Keratinocyte (primary cell): Measurements from ENCODE around the gene ERGIC2. TPM values are rescaled to one million over a fixed set of nuclear protein-coding genes. Genes with fewer than 3 reads are reported as not detected.
A peak's percentile ranks its signal among the peaks of the same experiment; 100 is the strongest.

Source experiments
- DNase-seq: peaks from one replicate; pipeline ENCODE4 v3.0.0-alpha.2; 2011; ENCODE audit warnings: low read depth, missing footprints, low spot score
- FAIRE-seq: peaks from 2 replicates; lab custom pipeline; 2011; peaks lifted over from hg19 to GRCh38; lab: Jason Lieb, UNC
- H2AFZ ChIP-seq: 2 replicates; pipeline ENCODE4 v1.6.0; 2012; ENCODE audit warnings: low read length, control low read depth, inconsistent platforms; ENCODE audit not compliant: control insufficient read depth
- H3K27ac ChIP-seq: 2 replicates; pipeline ENCODE4 v1.5.1; 2011; ENCODE audit warnings: low read length; ENCODE audit not compliant: control insufficient read depth, insufficient read depth
- H3K27me3 ChIP-seq: 3 replicates; pipeline ENCODE4 v1.6.0; 2011; ENCODE audit warnings: low read length; ENCODE audit not compliant: control insufficient read depth, insufficient read depth; ENCODE audit errors: extremely low read depth
- H3K36me3 ChIP-seq, 2 experiments: 2 replicates in 1 of 2; 3 replicates in 1 of 2; pipeline ENCODE4 v1.5.1; 2011; ENCODE audit warnings: low read length in 2 of 2, mild to moderate bottlenecking in 1 of 2; ENCODE audit not compliant: control insufficient read depth in 2 of 2, insufficient read depth in 2 of 2; ENCODE audit errors: extremely low read depth in 1 of 2
- H3K4me1 ChIP-seq: 3 replicates; pipeline ENCODE4 v1.5.1; 2011; ENCODE audit warnings: low read length; ENCODE audit not compliant: control insufficient read depth, insufficient read depth; ENCODE audit errors: extremely low read depth
- H3K4me2 ChIP-seq: 3 replicates; pipeline ENCODE4 v1.6.0; 2011; ENCODE audit warnings: low read depth, low read length; ENCODE audit not compliant: control insufficient read depth, insufficient read depth; ENCODE audit errors: extremely low read depth
- H3K4me3 ChIP-seq, 3 experiments: fragments of 200-600 bp in 1 of 3; sonication (generic) in 1 of 3; 2 replicates in 2 of 3; 3 replicates in 1 of 3; pipeline ENCODE4 v1.5.1; 2011 to 2016; ENCODE audit warnings: low read length in 3 of 3, mild to moderate bottlenecking in 3 of 3, control low read depth in 2 of 3, inconsistent platforms in 1 of 3, low read depth in 1 of 3, mixed read lengths in 1 of 3, mixed run types in 1 of 3, moderate library complexity in 1 of 3; ENCODE audit not compliant: control insufficient read depth in 2 of 3, insufficient read depth in 2 of 3; ENCODE audit errors: extremely low read depth in 1 of 3
- H3K79me2 ChIP-seq: 2 replicates; pipeline ENCODE4 v1.6.0; 2012; ENCODE audit warnings: low read length; ENCODE audit not compliant: control insufficient read depth, insufficient read depth
- H3K9ac ChIP-seq: 3 replicates; pipeline ENCODE4 v1.6.0; 2011; ENCODE audit warnings: low read length; ENCODE audit not compliant: control insufficient read depth, insufficient read depth; ENCODE audit errors: extremely low read depth
- H3K9me1 ChIP-seq: 3 replicates; pipeline ENCODE4 v1.6.0; 2011; ENCODE audit warnings: low read length; ENCODE audit not compliant: control insufficient read depth, insufficient read depth; ENCODE audit errors: extremely low read depth
- H3K9me3 ChIP-seq: 2 replicates; pipeline ENCODE4 v1.5.1; 2012; ENCODE audit warnings: low read depth, low read length; ENCODE audit not compliant: control insufficient read depth
- H4K20me1 ChIP-seq: 3 replicates; pipeline ENCODE4 v1.6.0; 2011; ENCODE audit warnings: low read length; ENCODE audit not compliant: control insufficient read depth, insufficient read depth; ENCODE audit errors: extremely low read depth
- CTCF ChIP-seq, 3 experiments: IDR thresholded peaks in 1 of 3; conservative IDR thresholded peaks in 1 of 3; optimal IDR thresholded peaks in 1 of 3; 2 replicates in 2 of 3; 3 replicates in 1 of 3; pipeline versions ENCODE3 to v1.5.1; 2011; ENCODE audit warnings: low read length in 3 of 3, mild to moderate bottlenecking in 3 of 3, moderate library complexity in 2 of 3, control low read depth in 1 of 3, inconsistent platforms in 1 of 3; ENCODE audit not compliant: insufficient read depth in 2 of 3; ENCODE audit errors: extremely low read depth in 1 of 3
- EZH2 ChIP-seq: IDR thresholded peaks from one replicate; pipeline ENCODE4 v1.6.1; 2012; ENCODE audit warnings: inconsistent platforms, mild to moderate bottlenecking, low read length, moderate library complexity
- dilution Hi-C: fragments of 300-500 bp; cut with MboI; formaldehyde crosslinking; loops from one replicate; pipeline ENCODE4 v1.7.0; 2020; ENCODE audit warnings: low sequenced_read_pairs; ENCODE audit not compliant: extremely low pct_ligation_motif_present
- polyA minus RNA-seq, 3 experiments: library from RNA; depleted of rRNA, polyadenylated mRNA; stranded (reverse); fragments of >200 nt; gene quantifications; 1 replicate in 1 of 3; 2 replicates in 1 of 3; 3 replicates in 1 of 3; pipeline ENCODE4 v1.2.3, GENCODE V29; 2011
- polyA plus RNA-seq, 5 experiments: library from polyadenylated mRNA; depleted of rRNA in 3 of 5; stranded (reverse) in 3 of 5; stranded (forward) in 1 of 5; unstranded in 1 of 5; fragments of >200 nt; gene quantifications; 1 replicate in 1 of 5; 2 replicates in 3 of 5; 3 replicates in 1 of 5; pipeline versions ENCODE4 v1.2.1 to v1.2.3, GENCODE V29; 2011 to 2012; ENCODE audit warnings: missing spikeins in 2 of 5, low read depth in 1 of 5, low replicate concordance in 1 of 5

ERGIC2 gene
- polyA plus RNA-seq (39.1 to 62.4 TPM (median 44.7 TPM) in 3 replicates), polyA minus RNA-seq (4.6 to 43.3 TPM (median 9.1 TPM) in 3 replicates)
- 98.2 TPM for polyA plus RNA-seq (2011; ENCODE audit: low read depth)
- 30.8 and 52.4 TPM in 2 replicates for polyA plus RNA-seq (2011; cell fraction: cytosol; rRNA removed)
- 35.1 and 55.7 TPM in 2 replicates for polyA plus RNA-seq (2011; cell fraction: nucleus; rRNA removed)
- 51.9 and 55.8 TPM in 2 replicates for polyA plus RNA-seq (2012; ENCODE audit: low replicate concordance)
- 10.0 TPM for polyA minus RNA-seq (2011; cell fraction: cytosol; rRNA and poly(A)+ RNA removed)
- polyA minus RNA-seq (2011; cell fraction: nucleus; rRNA and poly(A)+ RNA removed): 11.2 and 28.2 TPM in 2 replicates

GRCh38 chr12:29380536-29381523 lies at the start of gene ERGIC2:
Gene ERGIC2 (minus strand): TSS chr12:29381172. CDS start chr12:29371633, 9,539 bp downstream.
- H3K27me3 ChIP-seq: no peaks in the 10 kb centered on the region
- H3K4me1 ChIP-seq: peaks cover 13% of the 10 kb centered on the region
- peak within 1 kb of the TSS; percentile 97 for H3K4me2 ChIP-seq
- H3K4me3 ChIP-seq: peak within 1 kb of the TSS; percentile 93 to 100 (median 97)
- peak within 1 kb of the TSS; percentile 99 for H3K27ac ChIP-seq
- dilution Hi-C loops: no loop called here
- H3K9ac ChIP-seq: peak within 1 kb of the TSS; percentile 99
- peaks cover 49% of the 10 kb centered on the region for H3K79me2 ChIP-seq
- H3K36me3 ChIP-seq: peaks cover 0 to 6% of the 10 kb centered on the region in 2 experiments
- peak within 1 kb of the TSS; percentile 97 for H2AFZ ChIP-seq
- TF ChIP-seq EZH2 (no peak), CTCF (optimal IDR thresholded peaks at IDR 0.05 in 1 of 3, IDR thresholded peaks at IDR 0.05 in 1 of 3, conservative IDR thresholded peaks at IDR 0.05 in 1 of 3; ENCODE audit: extremely low read depth in 1 of 3, insufficient read depth in 2 of 3, low read length in 3 of 3) (no peak)
- FAIRE-seq (peak; percentile 88), DNase-seq (peak; percentile 97)
- H3K9me3 ChIP-seq: no peaks in the 10 kb centered on the region
- no peaks in the 10 kb centered on the region for H3K9me1 ChIP-seq
- H4K20me1 ChIP-seq: no peaks in the 10 kb centered on the region

GRCh38 chr12:29430716-29431044 lies 49.7 kb upstream of the ERGIC2 start:
- peaks cover 13% of the 10 kb centered on the region for H3K4me1 ChIP-seq
- no peak overlapping the region for H2AFZ ChIP-seq
- no peaks in the 10 kb centered on the region for H3K9me3 ChIP-seq
- H3K9me1 ChIP-seq: no peaks in the 10 kb centered on the region
- TF ChIP-seq CTCF (optimal IDR thresholded peaks at IDR 0.05 in 1 of 3, IDR thresholded peaks at IDR 0.05 in 1 of 3, conservative IDR thresholded peaks at IDR 0.05 in 1 of 3; ENCODE audit: extremely low read depth in 1 of 3, insufficient read depth in 2 of 3, low read length in 3 of 3) (no peak), EZH2 (no peak)
- no peak overlapping the region for H3K9ac ChIP-seq
- no peak overlapping the region for H3K4me2 ChIP-seq
- DNase-seq: no peak
- no peak overlapping the region for H3K4me3 ChIP-seq
- no peaks in the 10 kb centered on the region for H4K20me1 ChIP-seq
- FAIRE-seq: no peak
- H3K27me3 ChIP-seq: no peaks in the 10 kb centered on the region
- H3K36me3 ChIP-seq: no peaks in the 10 kb centered on the region
- H3K79me2 ChIP-seq: no peaks in the 10 kb centered on the region
- dilution Hi-C loops: no loop called here
- H3K27ac ChIP-seq: no peak overlapping the region
